HG02938 (cell line): Measurements from ENCODE around the gene ARHGAP12.

Source experiments
- ATAC-seq: cut with Tn5 transposase; IDR thresholded peaks from one replicate; pipeline ENCODE4 v1.9.1; 2021; ENCODE audit warnings: mild to moderate bottlenecking, moderate library complexity; ENCODE audit not compliant: unreplicated experiment

ARHGAP12 gene

GRCh38 chr10:31952066-31952465, 23.4 kb upstream of the ARHGAP12 start:
- no peak for ATAC-seq

DNA sequence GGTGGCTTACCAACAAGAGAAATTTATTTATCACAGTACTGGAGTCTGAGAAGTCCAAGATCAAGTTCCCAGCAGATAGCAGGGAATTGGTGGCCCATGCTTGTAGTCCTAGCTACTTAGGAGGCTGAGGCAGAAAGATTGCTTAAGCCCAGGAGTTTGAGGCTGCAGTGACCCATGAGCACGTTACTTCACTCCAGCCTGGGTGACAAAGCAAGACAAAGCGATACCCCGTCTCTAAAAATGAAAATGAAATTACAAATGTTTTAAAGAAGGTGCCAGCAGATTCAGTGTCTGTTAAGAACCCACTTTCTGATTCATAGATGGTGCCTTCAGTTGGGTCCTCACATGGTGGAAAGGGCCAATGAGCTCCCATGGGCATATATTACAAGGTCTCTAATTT, 20.6 kb upstream of the ARHGAP12 start:
- ATAC-seq, result no peak

DNA sequence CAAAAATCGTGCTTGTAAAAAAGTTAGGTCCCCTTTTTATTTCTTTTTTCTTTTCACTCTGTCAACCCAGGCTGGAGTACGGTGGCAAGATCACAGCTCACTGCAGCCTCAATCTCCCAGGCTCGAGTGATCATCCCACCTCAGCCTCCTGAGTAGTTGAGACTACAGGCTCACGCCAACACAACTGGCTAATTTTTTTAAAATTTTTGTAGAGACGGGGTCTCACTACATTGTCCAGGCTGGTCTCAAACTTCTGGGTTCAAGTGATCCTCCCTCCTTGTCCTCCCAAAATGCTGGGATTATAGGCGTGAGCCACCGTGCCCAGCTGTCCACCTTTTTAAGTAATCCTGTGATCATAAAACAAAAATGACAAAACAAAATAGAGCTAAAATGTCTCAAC, 19.4 kb upstream of the ARHGAP12 start:
- no peak for ATAC-seq

- ATAC-seq, result no peak
Observed at GRCh38 chr10:31947144-31947926, 18.7 kb upstream of the ARHGAP12 start.

DNA sequence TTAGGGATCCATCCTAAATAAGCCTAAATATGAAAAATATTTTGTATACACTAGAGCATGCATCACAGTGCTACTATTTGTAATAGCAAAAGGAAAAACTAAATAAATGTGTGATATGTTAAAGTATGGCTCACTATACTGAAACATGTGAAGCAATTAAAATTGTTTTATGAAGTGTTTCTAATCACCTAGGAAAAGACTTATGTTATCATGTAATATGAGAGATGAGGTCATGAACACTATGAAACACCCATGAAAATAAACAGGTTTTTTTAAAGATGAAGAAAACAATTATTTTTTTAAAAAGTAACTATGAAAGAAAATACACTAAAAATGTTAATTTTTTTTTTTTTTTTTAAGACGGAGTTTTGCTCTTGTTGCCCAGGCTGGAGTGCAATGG, 16.8 kb upstream of the ARHGAP12 start:
- no peak for ATAC-seq

GRCh38 chr10:31944071-31944433, 15.4 kb upstream of the ARHGAP12 start:
- ATAC-seq, result no peak

DNA sequence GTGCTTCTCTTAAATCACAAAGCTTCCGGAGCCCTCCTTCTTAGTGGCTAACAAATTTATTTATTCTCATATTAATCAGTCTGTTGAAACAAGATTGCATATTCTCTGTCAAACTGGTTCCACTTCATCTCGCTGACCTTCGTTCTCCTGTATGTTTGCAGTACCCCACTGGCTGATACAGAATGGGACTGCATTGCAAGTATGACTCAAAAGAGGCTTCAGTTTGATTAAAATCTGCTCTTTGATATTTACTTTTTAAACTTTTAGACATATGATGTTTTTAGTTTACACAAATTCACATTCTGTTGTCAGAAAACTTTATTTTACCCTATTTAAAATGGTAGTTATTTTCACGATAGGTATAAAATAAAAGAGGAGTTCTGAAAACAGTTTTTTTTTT, 14.3 kb upstream of the ARHGAP12 start:
- no peak for ATAC-seq

DNA sequence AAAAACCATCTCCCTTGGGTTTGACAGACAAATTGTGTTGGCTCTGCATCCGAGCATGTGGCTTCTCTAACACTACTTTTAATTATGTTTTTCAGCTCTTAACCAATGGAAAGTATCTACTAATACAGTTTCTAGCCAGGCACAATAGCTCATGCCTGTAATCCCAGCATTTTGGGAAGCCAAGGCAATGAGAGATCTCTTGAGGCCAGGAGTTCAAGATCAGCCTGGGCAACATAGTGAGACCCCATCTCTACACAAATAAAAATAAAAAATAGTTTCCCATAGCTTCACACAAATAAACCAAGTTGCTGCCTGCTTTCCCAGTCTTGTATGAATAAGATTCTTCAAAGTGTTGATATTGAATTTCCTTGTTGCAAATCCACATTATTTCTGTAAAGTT, 13.8 kb upstream of the ARHGAP12 start:
- ATAC-seq, result no peak

DNA sequence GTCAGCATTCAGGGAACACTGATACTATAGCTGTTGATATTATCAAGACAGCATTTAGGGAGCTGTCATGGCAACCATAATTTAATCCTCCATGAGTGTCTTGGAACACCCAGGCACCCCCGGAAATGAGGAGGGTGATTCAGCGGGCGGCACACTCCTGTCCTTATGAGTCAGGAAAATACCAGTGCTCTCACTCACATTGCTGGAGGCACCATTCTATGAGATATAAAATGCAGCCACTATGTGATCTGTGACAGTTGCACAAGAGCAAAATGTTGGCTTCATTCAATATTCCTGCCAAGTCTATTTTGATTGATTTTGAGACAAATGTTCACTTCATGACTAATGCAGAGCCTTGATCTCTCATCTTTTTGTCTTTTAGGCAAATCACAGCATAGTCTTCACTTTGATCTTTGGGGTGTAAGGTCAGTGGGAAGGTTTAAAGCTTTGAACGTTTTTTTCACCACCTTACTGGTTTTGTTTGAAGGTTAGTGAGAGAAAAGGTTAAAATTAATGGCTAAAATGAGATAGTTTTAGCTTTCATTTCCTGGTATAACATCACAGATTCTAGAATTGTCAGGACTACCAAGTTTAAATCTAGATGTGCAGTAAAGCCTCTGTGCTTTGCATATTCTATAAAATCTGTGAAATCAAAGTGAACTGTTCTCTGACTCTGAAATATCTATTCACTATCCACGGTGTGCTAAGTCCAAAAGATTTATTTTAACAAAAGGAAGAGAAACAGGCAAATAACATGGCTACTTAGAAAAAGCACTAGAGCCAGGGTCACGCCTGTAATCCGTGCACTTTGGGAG, 12.4 kb upstream of the ARHGAP12 start:
- no peak for ATAC-seq

DNA sequence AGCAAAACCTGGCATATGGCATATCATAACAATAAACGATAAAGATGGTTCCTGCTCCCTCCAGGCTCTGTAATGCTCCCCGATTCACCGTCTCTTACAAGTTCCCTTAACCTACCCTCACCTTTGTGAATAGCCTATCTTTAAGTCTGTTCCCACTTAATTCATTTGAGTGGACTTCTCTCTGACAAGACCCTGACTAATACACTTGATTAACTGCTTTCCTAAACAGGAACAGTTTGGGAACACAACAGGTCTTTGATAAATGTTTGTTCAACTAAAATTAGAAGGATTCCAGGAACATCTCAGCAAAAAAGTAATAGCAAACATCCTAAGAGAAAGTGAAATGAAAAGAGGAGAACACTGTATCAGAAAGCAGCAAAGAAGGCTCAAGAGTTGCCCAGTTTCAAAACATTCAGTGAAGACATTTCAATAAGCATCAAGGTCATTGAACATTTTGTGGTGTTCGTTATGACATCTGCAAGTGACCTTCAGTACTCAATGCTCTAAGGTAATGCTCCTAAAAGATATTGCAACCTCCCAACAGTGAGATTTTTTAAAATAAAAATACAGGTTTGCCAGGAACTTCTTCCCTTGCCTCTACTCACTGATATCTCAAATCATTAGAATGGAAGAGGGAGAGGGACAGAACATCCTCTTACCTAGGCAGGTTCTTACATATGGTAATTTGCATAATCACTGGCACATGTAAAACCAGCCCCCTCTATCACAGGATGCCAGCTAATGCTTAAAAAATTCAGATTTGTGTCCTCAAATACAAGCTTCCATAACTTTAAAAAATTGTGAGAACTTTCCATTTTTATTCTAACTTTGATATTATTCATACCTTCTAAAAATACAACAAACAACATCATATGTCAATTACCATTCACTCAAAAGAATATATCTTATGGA, 11.4 kb upstream of the ARHGAP12 start:
- no peak for ATAC-seq

- no peak for ATAC-seq
Observed at GRCh38 chr10:31937371-31937770, 8.7 kb upstream of the ARHGAP12 start.

DNA sequence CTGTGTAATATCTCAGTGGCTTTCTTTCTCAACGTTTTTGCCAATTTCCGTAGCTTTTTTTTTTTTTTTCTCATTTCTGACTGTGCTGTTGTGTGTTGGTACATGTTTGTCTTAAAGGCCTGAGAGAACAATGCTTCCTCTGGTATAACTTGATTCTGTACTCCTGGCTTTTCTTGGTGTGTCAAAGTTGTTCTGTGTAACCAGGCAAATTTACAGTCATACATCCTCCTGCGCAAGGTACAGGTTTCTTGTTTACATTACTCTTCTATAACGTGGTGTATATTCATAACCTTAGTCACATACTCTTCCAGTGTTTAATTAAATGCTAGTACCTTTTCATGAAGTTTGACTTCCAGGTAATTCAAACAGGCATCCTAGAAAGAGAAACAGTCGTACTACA, 8.3 kb upstream of the ARHGAP12 start:
- ATAC-seq, result no peak

- ATAC-seq, result no peak
Observed at GRCh38 chr10:31936086-31936485, 7.5 kb upstream of the ARHGAP12 start.

- ATAC-seq, result no peak
Observed at GRCh38 chr10:31935678-31936077, 7.0 kb upstream of the ARHGAP12 start.

DNA sequence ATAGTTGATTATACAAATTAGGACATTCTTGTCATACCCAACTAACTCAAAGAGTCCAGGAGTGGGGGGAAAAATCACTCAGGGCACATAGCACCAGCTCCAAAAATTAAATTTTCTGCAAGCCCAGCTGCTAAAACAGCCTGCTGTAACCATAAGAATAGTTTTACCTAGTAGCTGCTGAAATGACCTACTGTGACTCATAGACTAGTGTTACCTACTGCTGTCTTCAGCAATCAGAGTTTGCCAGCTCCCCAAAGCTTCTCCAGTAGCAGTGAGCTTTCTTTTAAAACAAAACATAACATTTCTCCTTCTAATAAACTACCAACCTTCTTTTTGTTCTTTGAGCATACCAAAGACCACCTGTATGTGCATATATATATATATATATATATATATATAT, 4.2 kb upstream of the ARHGAP12 start:
- no peak for ATAC-seq

DNA sequence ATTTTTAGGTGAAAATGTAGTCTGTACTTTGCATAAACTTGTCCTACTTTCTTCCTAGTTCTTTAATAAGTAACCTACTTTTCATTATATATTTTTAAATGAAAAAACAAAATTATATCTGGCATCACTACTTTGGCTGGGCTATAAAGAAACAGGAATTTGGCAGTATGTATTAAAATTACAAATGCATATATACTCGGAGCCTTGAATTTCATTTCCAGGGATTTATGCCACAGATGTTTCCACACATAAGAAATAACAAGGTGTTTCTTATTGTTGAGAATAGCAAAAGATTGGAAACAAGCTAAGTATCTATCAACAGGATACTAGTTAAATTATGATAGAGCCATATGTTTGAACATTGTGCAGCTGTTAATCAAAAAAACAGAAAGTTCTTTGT, 2.2 kb upstream of the ARHGAP12 start:
- ATAC-seq, result no peak

GRCh38 chr10:31930023-31930751, 1.6 kb upstream of the ARHGAP12 start:
- ATAC-seq, result peak; percentile 33

GRCh38 chr10:31929261-31930022, 811 bp upstream of the ARHGAP12 start:
- no peak for ATAC-seq

DNA sequence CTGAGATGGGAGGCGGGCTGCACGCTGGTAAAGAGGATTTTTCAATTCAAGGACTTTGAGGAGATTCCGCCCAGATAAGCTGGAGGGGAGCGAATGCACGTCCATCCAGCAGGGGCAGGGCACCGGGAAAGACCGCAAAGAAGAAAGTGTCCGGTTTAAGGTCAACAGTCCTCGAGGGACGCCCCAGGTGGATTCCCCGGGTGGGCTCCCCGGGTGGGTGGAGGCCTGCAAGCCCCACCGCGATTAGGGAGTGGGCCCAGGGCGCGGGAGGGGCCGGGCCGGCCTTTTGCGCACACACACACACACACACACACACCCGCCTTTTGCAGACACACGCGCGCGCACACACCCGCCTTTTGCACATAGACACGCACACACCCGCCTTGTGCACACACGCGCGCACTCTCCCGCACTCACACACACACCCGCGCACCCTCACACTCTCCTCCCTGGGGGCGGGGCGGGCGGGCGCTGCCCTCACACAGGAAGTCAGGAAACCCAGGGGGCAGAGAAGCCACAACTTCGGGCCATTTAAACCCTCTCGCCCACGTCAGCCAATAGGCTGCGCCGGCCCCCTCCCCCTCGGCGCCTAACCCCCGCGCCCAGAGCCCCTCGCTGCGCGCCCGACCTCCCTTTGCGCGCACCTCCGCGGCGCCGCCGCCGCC, 615 bp downstream of the ARHGAP12 start:
- ATAC-seq, result peak; percentile 20

- ATAC-seq, result no peak
Observed at GRCh38 chr10:31927565-31927883, 1.1 kb downstream of the ARHGAP12 start.
